Ascending aorta (tissue), 2 donors: ENCODE results near the gene CTSL. TPM values are rescaled to one million over a fixed set of nuclear protein-coding genes. Genes with fewer than 3 reads are reported as not detected.

Experiments used
- DNase-seq, 2 donors: peaks; one replicate each; pipeline ENCODE4 v3.0.0-alpha.2; 2019; ENCODE audit warnings: low spot score in 2 of 2
- H3K27ac ChIP-seq, 2 donors: fragments of 200-600 bp; sonication (generic); one replicate each; pipeline ENCODE4 v1.5.1; 2016 to 2017; ENCODE audit warnings: mild to moderate bottlenecking in 1 of 2
- H3K27me3 ChIP-seq: fragments of 200-600 bp; sonication (generic); one replicate; pipeline ENCODE4 v1.5.1; 2017
- H3K36me3 ChIP-seq, 2 donors: fragments of 200-600 bp; sonication (generic); one replicate each; pipeline ENCODE4 v1.5.1; 2016
- H3K4me1 ChIP-seq, 2 donors: fragments of 200-600 bp; sonication (generic); one replicate each; pipeline ENCODE4 v1.5.1; 2016 to 2017; ENCODE audit warnings: mild to moderate bottlenecking in 1 of 2
- H3K4me3 ChIP-seq, 2 donors: fragments of 200-600 bp; sonication (generic); one replicate each; pipeline ENCODE4 v1.5.1; 2016 to 2017; ENCODE audit warnings: mild to moderate bottlenecking in 1 of 2
- H3K9me3 ChIP-seq, 2 donors: fragments of 200-600 bp; sonication (generic); one replicate each; pipeline ENCODE4 v1.5.1; 2016
- CTCF ChIP-seq, 3 experiments: fragments of 200-600 bp in 2 of 3; fragments of 450-650 bp in 1 of 3; sonication (generic) in 2 of 3; IDR thresholded peaks; one replicate each; pipeline ENCODE4 v1.5.1; 2016 to 2019; ENCODE audit warnings: antibody characterized with exemption in 3 of 3, mild to moderate bottlenecking in 1 of 3, moderate library complexity in 1 of 3
- intact Hi-C: fragments of 100-400 bp; cut with DNase I; formaldehyde crosslinking; loops from one replicate; pipeline ENCODE4 v1.15.1; 2023
- total RNA-seq: library from RNA; depleted of rRNA; stranded (reverse); fragments of >200 nt; gene quantifications from one replicate; pipeline ENCODE4 v1.1.0, GENCODE V29; 2016

The CTSL gene
- total RNA-seq, 1 donor from 2014 or later: 97.8 TPM

- intact Hi-C loops: loop anchor here (10.0 kb wide), 1 partner anchor 51 kb away; no protein-coding TSS in a partner anchor
- H3K36me3 ChIP-seq: no peaks in the 10 kb centered on the region
- TF ChIP-seq CTCF (IDR thresholded peaks at IDR 0.05): no peak
- no peak overlapping the region for H3K4me3 ChIP-seq
- no peaks in the 10 kb centered on the region for H3K27me3 ChIP-seq
- DNase-seq: no peak
- no peaks in the 10 kb centered on the region for H3K9me3 ChIP-seq
- H3K4me1 ChIP-seq: no peaks in the 10 kb centered on the region
- no peak overlapping the region for H3K27ac ChIP-seq
Observed at GRCh38 chr9:87695523-87695922, 30.4 kb upstream of the CTSL start.

GRCh38 chr9:87696641-87697040, 29.3 kb upstream of the CTSL start:
- no peaks in the 10 kb centered on the region for H3K4me1 ChIP-seq
- no peaks in the 10 kb centered on the region for H3K36me3 ChIP-seq
- intact Hi-C loops: loop anchor here (10.0 kb wide), 1 partner anchor 52 kb away; no protein-coding TSS in a partner anchor
- H3K4me3 ChIP-seq: no peak overlapping the region
- H3K27me3 ChIP-seq: no peaks in the 10 kb centered on the region
- TF ChIP-seq CTCF (IDR thresholded peaks at IDR 0.05): no peak
- H3K27ac ChIP-seq: no peak overlapping the region
- no peaks in the 10 kb centered on the region for H3K9me3 ChIP-seq
- DNase-seq: no peak

DNA sequence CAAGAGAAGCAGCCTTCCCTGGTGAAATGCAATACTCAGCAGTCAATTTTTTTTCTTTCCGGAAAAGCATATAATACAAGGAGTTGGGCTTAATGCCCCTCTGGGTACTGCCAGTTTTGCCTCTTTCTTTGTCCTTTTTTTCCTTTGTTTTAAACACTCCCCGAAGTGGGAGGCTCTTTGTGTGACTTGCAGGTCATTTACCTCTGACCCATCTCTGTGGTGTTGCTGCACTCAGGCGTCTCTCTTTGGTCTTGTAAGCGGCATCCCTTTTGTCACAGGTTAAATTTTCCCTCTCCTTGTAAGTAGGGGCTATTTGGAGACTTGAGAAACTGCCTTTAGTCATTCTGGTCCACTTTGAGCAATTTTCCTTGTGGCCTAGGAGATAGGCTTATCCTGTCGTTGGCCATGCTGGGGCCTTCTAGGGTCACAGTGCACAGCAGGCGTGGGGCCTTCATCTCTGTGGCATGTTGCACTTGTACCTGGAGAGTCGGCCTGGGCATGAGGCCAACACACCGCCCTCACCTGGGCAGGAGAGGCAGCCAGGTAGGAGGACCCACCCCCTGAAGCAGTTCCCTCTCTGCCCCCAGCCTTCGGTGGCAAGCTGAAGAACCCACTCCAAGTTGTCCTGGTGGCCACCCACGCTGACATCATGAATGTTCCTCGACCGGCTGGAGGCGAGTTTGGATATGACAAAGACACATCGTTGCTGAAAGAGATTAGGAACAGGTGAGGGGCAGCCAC, 27.7 kb upstream of the CTSL start:
- no peaks in the 10 kb centered on the region for H3K27me3 ChIP-seq
- H3K9me3 ChIP-seq: no peaks in the 10 kb centered on the region
- no peak overlapping the region for H3K4me3 ChIP-seq
- intact Hi-C loops: loop anchor here (10.0 kb wide), 1 partner anchor 53 kb away; no protein-coding TSS in a partner anchor
- no peaks in the 10 kb centered on the region for H3K36me3 ChIP-seq
- no peak for DNase-seq
- no peak overlapping the region for H3K27ac ChIP-seq
- TF ChIP-seq CTCF (IDR thresholded peaks at IDR 0.05): no peak
- no peaks in the 10 kb centered on the region for H3K4me1 ChIP-seq

- no peaks in the 10 kb centered on the region for H3K27me3 ChIP-seq
- no peak overlapping the region for H3K4me3 ChIP-seq
- no peaks in the 10 kb centered on the region for H3K9me3 ChIP-seq
- DNase-seq: no peak
- intact Hi-C loops: loop anchor here (5.0 to 10.0 kb wide), 2 partner anchors 37 to 55 kb away; no protein-coding TSS in a partner anchor
- no peaks in the 10 kb centered on the region for H3K36me3 ChIP-seq
- no peak for TF ChIP-seq CTCF (IDR thresholded peaks at IDR 0.05)
- H3K27ac ChIP-seq: no peak overlapping the region
- no peaks in the 10 kb centered on the region for H3K4me1 ChIP-seq
Observed at GRCh38 chr9:87699835-87700234, 26.1 kb upstream of the CTSL start.

DNA sequence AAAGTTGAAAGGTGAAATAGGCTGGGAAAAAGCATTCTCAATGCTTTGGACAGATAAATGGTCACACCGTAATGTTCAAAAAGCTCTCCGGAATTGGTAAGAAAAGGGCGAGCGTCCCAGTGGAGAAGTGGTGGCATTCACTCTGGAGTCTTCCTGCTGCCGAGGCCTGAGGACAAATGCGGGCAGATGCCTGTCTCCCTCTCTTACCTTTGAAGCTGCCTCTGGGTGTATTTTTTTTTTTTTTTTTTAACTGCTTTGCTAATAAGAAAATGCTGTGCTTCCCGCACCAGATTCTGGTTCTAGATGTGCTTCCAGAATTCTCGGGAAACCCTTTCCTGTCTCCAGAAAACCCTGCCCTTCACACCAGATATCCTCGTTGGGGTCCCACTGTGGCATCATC, 24.4 kb upstream of the CTSL start:
- Histone ChIP-seq H3K27me3 (no peaks in the 10 kb centered on the region), H3K27ac (no peak overlapping the region), H3K4me3 (no peak overlapping the region), H3K36me3 (peaks cover 3% of the 10 kb centered on the region in 2 donors), H3K4me1 (no peaks in the 10 kb centered on the region), H3K9me3 (no peaks in the 10 kb centered on the region)
- intact Hi-C loops: loop anchor here (5.0 kb wide), 1 partner anchor 36 kb away; no protein-coding TSS in a partner anchor
- no peak for DNase-seq
- TF ChIP-seq CTCF (IDR thresholded peaks at IDR 0.05): no peak
